GM19324 (cell line): ENCODE measurements around the gene CFAP300.

Experiments
- ATAC-seq: cut with Tn5 transposase; IDR thresholded peaks from one replicate; pipeline ENCODE4 v1.9.1; 2021; ENCODE audit warnings: mild to moderate bottlenecking, moderate library complexity; ENCODE audit not compliant: unreplicated experiment, low FRiP score

CFAP300 gene

GRCh38 chr11:102047305-102047924 lies at the start of gene CFAP300:
Gene CFAP300, plus strand, starts transcription at chr11:102047437. Its CDS starts 34 bp downstream, at chr11:102047471.
- no peak for ATAC-seq

GRCh38 chr11:102001657-102002338 lies 45.4 kb upstream of the CFAP300 start:
- no peak for ATAC-seq

- no peak for ATAC-seq
These were observed 43.0 kb upstream of the CFAP300 start for GRCh38 chr11:102004220-102004619.

GRCh38 chr11:102005306-102005705 lies 41.9 kb upstream of the CFAP300 start:
- no peak for ATAC-seq

GRCh38 chr11:102006835-102007566 lies 40.2 kb upstream of the CFAP300 start:
- no peak for ATAC-seq

DNA sequence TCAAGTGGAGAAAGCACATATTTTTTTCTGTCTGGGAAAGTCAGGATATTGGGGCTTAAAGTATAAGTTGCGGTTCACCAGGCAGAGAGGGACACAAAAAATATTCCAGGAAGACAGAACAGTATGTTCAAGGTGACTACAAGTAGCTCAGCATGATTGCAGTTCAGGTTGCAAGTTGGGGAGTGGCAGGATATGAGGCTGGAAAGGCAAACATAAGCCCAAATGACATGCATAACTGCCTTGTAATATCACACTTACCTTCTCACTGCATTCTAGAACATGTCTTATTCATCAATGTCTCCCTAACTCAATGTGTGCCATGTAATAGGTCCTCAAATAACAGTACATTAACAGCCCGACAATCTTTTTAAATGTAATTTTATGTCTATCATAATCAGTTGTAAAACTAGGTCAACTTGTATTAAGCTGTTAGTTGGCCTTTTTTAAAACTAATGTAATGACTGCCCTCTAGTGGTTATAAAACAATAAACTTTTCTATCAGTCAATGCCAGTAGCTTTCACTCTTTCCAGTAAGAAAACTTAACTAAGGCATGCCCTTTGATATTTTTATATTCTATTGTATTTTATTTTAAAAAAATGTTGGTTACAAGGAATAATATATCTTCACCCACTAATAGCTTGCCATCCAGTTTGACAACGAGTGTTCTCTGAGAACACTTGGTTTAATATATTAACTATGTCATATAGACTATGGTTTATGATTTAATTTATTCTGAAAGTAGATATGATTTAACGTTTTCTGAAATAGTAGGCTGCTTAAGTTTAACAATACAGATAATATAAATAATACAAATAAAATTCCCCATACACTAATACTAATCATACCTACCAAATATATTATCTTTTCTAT lies 39.4 kb upstream of the CFAP300 start:
- ATAC-seq = no peak

GRCh38 chr11:102010776-102011494 lies 36.3 kb upstream of the CFAP300 start:
- ATAC-seq = no peak

- ATAC-seq = no peak
These were observed 34.3 kb upstream of the CFAP300 start for GRCh38 chr11:102012946-102013345.

DNA sequence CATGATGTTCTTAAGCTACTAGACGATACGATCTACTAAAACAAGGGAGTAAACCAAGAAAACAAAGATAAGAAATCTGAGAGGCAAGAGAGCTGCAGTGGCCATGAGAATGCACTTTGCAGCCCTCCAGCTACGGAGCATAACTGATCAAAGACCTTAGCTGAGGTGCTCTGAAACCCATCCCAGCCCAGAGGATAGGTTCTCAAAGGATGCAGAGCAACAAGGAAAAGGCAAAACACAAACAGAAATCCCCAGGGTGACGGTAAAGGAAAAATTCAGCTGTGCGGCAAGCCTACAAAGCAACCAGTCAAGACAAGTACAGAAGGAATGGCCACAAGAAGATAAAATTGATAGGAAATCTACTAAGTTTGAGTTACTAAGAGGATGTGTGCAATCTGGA lies 32.5 kb upstream of the CFAP300 start:
- ATAC-seq = no peak

DNA sequence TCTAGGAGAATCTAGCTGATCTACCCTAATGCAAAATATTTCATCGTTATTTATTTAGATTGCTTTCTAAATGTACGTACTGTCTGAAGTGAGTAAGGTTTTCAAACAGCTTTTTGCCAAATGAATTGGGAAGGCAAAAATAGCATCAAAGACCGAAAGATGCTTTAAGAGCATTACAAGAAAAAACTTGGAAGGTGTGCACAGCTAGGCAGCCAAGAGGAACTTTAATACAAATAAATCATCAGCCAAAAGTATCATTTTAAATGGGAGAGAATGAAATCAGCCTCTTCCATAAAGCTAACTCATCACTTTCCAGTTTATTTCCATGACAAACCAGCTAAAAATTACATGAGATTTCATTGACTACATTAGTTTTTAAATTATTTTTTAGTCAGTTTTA lies 30.2 kb upstream of the CFAP300 start:
- no peak for ATAC-seq

DNA sequence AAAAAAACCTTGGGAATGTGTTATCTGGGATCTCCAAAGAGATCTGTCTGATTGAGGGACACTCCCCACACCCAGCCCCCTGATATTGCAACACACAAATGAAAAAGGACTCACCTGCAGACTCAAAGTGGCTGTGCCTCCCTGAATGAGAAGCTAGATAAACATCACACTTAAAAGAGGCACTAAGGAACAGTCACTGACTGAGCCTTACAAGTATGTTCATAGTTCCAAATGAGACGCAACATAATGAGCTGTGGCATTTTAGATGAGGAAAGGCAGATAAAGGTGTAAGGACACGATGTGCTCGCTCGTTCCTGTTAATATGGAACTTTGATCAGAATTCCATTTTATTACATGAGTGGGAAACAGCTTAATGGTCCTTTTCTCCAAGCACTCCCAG lies 21.0 kb upstream of the CFAP300 start:
- ATAC-seq = no peak

GRCh38 chr11:102026959-102027358 lies 20.3 kb upstream of the CFAP300 start:
- ATAC-seq = no peak

DNA sequence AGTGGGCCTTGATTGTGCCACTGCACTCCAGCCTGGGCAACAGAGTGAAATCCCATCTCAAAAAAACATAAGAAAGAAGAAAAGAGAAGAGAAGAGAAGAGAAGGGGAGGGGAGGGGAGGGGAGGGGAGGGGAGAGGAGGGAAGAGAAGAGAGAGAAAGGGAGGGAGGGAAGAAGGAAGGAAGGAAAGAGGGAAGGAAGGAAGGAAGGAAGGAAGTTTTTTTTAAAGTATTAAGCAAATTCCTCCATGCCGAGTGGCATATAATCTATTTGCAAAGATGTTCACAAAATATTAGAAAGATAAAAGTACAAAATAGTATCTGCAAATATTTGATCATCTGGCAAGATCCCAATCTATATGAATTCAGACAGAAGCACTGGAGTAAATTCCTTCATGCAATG lies 10.5 kb upstream of the CFAP300 start:
- ATAC-seq = no peak

- ATAC-seq = no peak
These were observed 396 bp upstream of the CFAP300 start for GRCh38 chr11:102046841-102047240.

DNA sequence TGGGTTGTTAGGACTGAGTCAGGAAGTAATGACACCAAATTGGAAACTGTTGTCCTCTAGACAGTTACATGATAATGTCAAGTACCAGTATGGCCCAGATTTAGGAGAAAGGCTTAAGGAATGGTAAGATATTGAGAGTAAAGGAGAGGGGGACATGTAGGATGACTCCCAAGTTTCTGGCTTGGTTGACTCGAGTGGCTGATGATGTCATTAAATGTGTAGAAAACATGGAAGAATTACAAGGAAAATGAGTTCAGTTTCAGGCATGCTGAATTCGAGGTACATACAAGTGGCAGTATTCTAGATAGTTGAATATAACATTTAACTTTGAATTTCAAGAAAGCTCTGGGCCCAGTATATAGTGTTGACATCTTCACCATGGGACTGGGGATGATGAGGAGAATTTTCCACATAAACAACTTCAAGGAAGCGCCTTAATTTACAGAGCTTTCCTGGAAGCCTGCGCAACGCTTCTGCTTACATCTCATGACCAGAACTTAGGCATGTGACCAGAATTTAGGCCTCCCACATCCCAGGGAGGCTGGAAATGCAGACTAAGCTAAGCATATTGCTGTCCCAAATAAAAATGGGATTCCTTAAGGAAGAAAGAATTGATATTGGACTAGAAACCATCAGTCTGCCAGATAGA lies 3.8 kb downstream of the CFAP300 start:
- no peak for ATAC-seq

DNA sequence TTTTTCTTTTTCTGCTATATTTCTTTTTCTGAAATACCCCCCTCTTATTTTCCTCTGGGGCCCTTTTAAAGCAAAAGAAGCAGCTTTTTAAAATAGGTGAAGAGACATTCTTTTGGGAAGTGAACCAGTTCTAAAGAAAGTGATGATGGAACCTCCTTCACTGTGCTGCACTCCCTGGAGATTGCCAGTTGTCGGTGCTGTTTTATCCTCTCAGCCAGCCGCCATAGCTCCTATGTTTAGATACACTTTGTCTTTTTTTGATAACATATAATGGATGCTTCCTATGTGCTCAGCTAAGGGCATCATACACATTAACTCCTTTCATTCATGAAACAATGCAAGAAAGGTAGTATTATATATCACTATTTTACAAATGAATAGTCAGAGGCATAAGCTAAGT lies 14.0 kb downstream of the CFAP300 start:
- ATAC-seq = no peak

GRCh38 chr11:102062106-102062505 lies 14.9 kb downstream of the CFAP300 start:
- ATAC-seq = no peak

DNA sequence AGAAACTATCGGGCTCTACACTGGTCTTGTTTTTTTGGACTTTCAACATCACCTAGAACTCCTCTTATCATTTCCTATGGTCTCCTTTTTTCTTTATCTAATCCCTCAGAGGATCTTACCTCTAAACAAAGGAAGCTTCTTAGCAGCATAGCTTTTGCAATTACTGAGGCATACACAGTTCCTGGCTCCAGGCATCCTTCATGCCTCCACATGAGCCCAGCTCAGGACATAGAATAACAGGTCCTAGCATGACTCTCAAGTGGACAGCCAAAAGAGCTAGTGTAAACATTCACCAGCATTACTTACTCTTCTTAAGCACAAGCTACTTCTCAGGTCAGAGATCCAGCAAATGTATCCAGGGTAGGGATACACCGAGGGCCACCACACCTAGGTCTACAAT lies 17.1 kb downstream of the CFAP300 start:
- ATAC-seq = no peak

DNA sequence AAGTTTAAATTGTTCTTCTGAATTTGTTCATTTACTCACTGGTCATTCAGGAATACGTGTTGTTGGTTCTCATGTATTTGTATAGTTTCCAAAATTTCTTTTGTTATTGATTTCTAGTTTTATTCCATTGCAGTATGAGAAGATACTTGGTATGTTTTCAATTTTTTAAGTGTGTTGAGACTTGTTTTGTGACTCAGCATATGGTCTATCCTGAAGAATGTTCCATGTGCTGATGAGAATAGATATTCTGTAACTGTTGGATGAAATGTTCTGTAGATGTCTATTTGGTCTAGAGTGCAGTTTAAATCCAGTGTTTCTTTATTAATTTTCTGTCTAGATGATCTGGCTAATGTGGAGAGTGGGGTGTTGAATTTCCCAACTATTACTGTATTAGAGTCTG lies 23.5 kb downstream of the CFAP300 start:
- ATAC-seq = no peak
